Measurements from ENCODE around the gene DDX55.
"Not testable (repeated sequence)": the region's sequence is repeated elsewhere in the genome, so short reads cannot be mapped to it uniquely, and the experiment has no call there.

DNA sequence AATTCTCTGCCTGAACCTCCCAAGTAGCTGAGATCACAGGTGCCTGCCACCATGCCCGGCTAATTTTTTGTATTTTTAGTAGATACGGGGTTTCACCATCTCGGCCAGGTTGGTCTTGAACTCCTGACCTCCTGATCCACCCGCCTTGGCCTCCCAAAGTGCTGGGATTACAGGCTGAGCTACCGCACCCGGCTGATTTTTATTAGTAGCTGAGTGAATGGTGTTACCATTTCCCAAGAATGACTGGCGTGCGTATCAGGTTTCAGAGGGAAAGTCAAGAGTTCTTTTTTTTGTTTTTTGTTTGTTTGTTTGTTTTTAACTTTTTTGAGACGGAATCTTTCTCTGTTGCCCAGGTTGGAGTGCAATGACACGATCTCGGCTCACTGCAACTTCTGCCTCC is 1.6 kb downstream of the DDX55 start:
- TF ChIP-seq POLR2A (IDR thresholded peaks at IDR 0.05; ENCODE audit: low read depth, low read length); MXI1 (IDR thresholded peaks at IDR 0.05; ENCODE audit: borderline replicate concordance, low read depth, low read length); RCOR1 (IDR thresholded peaks at IDR 0.05; ENCODE audit: insufficient replicate concordance, low read length); RFX5 (IDR thresholded peaks at IDR 0.05; ENCODE audit: low read depth, low read length); BHLHE40 (IDR thresholded peaks at IDR 0.05; ENCODE audit: low read depth, low read length): not testable (repeated sequence)
- TF ChIP-seq, protein P1, sequence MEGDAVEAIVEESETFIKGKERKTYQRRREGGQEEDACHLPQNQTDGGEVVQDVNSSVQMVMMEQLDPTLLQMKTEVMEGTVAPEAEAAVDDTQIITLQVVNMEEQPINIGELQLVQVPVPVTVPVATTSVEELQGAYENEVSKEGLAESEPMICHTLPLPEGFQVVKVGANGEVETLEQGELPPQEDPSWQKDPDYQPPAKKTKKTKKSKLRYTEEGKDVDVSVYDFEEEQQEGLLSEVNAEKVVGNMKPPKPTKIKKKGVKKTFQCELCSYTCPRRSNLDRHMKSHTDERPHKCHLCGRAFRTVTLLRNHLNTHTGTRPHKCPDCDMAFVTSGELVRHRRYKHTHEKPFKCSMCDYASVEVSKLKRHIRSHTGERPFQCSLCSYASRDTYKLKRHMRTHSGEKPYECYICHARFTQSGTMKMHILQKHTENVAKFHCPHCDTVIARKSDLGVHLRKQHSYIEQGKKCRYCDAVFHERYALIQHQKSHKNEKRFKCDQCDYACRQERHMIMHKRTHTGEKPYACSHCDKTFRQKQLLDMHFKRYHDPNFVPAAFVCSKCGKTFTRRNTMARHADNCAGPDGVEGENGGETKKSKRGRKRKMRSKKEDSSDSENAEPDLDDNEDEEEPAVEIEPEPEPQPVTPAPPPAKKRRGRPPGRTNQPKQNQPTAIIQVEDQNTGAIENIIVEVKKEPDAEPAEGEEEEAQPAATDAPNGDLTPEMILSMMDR (conservative IDR thresholded peaks at IDR 0.05; ENCODE audit: low read depth, low read length), result not testable (repeated sequence)

Data from IMR-90 (cell line).